Measurements from ENCODE around the gene GLCCI1. TPM values are rescaled to one million over a fixed set of nuclear protein-coding genes. Genes with fewer than 3 reads are reported as not detected.

Gene GLCCI1
- total and polyA plus RNA-seq, 11 donors = 1.5 to 10.8 (median 6.3) TPM

- Histone ChIP-seq H3K4me3 (no peak overlapping the region), H3K27ac (no peak overlapping the region), H3K36me3 (no peaks in the 10 kb centered on the region), H3K9me3 (no peaks in the 10 kb centered on the region), H3K4me1 (peaks cover 0 to 36% (median 7%) of the 10 kb centered on the region in 12 donors), H3K27me3 (no peaks in the 10 kb centered on the region)
- DNase-seq (no peak), ATAC-seq (no peak)
- no peak for TF ChIP-seq CTCF (IDR thresholded peaks at IDR 0.05)
- no peak for TF ChIP-seq POLR2A (IDR thresholded peaks at IDR 0.05)
- intact Hi-C loops (cut with DNase I) = loop anchor here in 2 of 10 donors (10.0 kb wide), 2 partner anchors 225 to 295 kb away; no protein-coding TSS in a partner anchor
- 94 to 100% (median 97%) methylated on average over 1 of the region's 1 CpG for WGBS, 4 donors
Observed at GRCh38 chr7:7979558-7979957, 11.0 kb downstream of the GLCCI1 start.

GRCh38 chr7:7980134-7980533, 11.5 kb downstream of the GLCCI1 start:
- Histone ChIP-seq H3K36me3 (no peaks in the 10 kb centered on the region), H3K9me3 (no peaks in the 10 kb centered on the region), H3K4me3 (no peak overlapping the region), H3K27ac (no peak overlapping the region), H3K27me3 (no peaks in the 10 kb centered on the region), H3K4me1 (peaks cover 0 to 36% (median 7%) of the 10 kb centered on the region in 12 donors)
- TF ChIP-seq CTCF (IDR thresholded peaks at IDR 0.05) = no peak
- no peak for TF ChIP-seq POLR2A (IDR thresholded peaks at IDR 0.05)
- WGBS, 4 donors = 97 to 100% (median 97%) methylated on average over 2 of the region's 2 CpGs
- intact Hi-C loops (cut with DNase I) = no loop called here
- no peak for DNase-seq
- ATAC-seq = no peak

- no peaks in the 10 kb centered on the region for H3K36me3 ChIP-seq
- H3K4me1 ChIP-seq = peaks cover 0 to 20% (median 3%) of the 10 kb centered on the region in 12 donors
- WGBS, 4 donors = 96 to 99% (median 97%) methylated on average over 4 of the region's 4 CpGs
- H3K4me3 ChIP-seq = no peak overlapping the region
- H3K27me3 ChIP-seq = no peaks in the 10 kb centered on the region
- H3K27ac ChIP-seq = no peak overlapping the region
- intact Hi-C loops (cut with DNase I) = no loop called here
- H3K9me3 ChIP-seq = no peaks in the 10 kb centered on the region
- DNase-seq (no peak), ATAC-seq (no peak)
- TF ChIP-seq CTCF (IDR thresholded peaks at IDR 0.05) (no peak), POLR2A (IDR thresholded peaks at IDR 0.05) (no peak)
Observed at GRCh38 chr7:7982904-7983303, 14.3 kb downstream of the GLCCI1 start.

GRCh38 chr7:7984424-7984823, 15.8 kb downstream of the GLCCI1 start:
- 60 to 80% (median 71%) methylated on average over 3 of the region's 3 CpGs for WGBS, 4 donors
- no peak for ATAC-seq
- no peak for TF ChIP-seq POLR2A (IDR thresholded peaks at IDR 0.05)
- no peak for TF ChIP-seq CTCF (IDR thresholded peaks at IDR 0.05)
- no peak overlapping the region for H3K4me3 ChIP-seq
- no peaks in the 10 kb centered on the region for H3K9me3 ChIP-seq
- H3K4me1 ChIP-seq = peaks cover 0 to 26% (median 5%) of the 10 kb centered on the region in 12 donors
- no peaks in the 10 kb centered on the region for H3K27me3 ChIP-seq
- no peaks in the 10 kb centered on the region for H3K36me3 ChIP-seq
- no peak overlapping the region for H3K27ac ChIP-seq
- no peak for DNase-seq
- intact Hi-C loops (cut with DNase I) = no loop called here
